Measurements from ENCODE around the gene DNAL1. TPM values are rescaled to one million over a fixed set of nuclear protein-coding genes. Genes with fewer than 3 reads are reported as not detected.

Gene DNAL1
- total RNA-seq, 2 donors from 2014 or later: 22.9 to 30.5 TPM

- Mint-ChIP-seq H3K9me3 (peaks cover 5% of the 10 kb centered on the region), H3K36me3 (ENCODE audit: low read depth) (peaks cover 34% of the 10 kb centered on the region), H3K27me3 (ENCODE audit: insufficient read depth) (no peaks in the 10 kb centered on the region), H3K27ac (no peak overlapping the region), H3K4me1 (peaks cover 11% of the 10 kb centered on the region), H3K4me3 (no peak overlapping the region)
- Histone ChIP-seq H3K27ac (ENCODE audit: low read depth, low read length) (no peak overlapping the region), H3K4me1 (ENCODE audit: control insufficient read depth, insufficient read depth, low read length) (no peaks in the 10 kb centered on the region), H3K9ac (ENCODE audit: extremely low read depth, low read length, poor library complexity, severe bottlenecking) (no peak overlapping the region), H3K4me3 (ENCODE audit: low read length) (peak overlapping the region; percentile 27), H3K27me3 (ENCODE audit: control insufficient read depth, insufficient read depth, low read length, poor library complexity, severe bottlenecking) (no peaks in the 10 kb centered on the region), H3K9me3 (ENCODE audit: control insufficient read depth, low read length) (peaks cover 14% of the 10 kb centered on the region), H3K36me3 (ENCODE audit: control insufficient read depth, insufficient read depth, low read length) (peaks cover 42% of the 10 kb centered on the region)
- no peak for TF ChIP-seq CTCF (conservative IDR thresholded peaks at IDR 0.05)
- WGBS, 2 experiments (ENCODE audit: insufficient coverage in 1 of 2, insufficient read length in 1 of 2): 95 to 100% methylated on average over 2 of the region's 2 CpGs
- no peak for DNase-seq
Measured at GRCh38 chr14:73661872-73662271, 17.1 kb downstream of the DNAL1 start.

- TF ChIP-seq CTCF (conservative IDR thresholded peaks at IDR 0.05): peak; percentile 63
- Histone ChIP-seq H3K36me3 (ENCODE audit: control insufficient read depth, insufficient read depth, low read length) (peaks cover 42% of the 10 kb centered on the region), H3K4me1 (ENCODE audit: control insufficient read depth, insufficient read depth, low read length) (no peaks in the 10 kb centered on the region), H3K27me3 (ENCODE audit: control insufficient read depth, insufficient read depth, low read length, poor library complexity, severe bottlenecking) (no peaks in the 10 kb centered on the region), H3K4me3 (ENCODE audit: low read length) (peak overlapping the region; percentile 27), H3K27ac (ENCODE audit: low read depth, low read length) (no peak overlapping the region), H3K9me3 (ENCODE audit: control insufficient read depth, low read length) (peaks cover 14% of the 10 kb centered on the region), H3K9ac (ENCODE audit: extremely low read depth, low read length, poor library complexity, severe bottlenecking) (no peak overlapping the region)
- Mint-ChIP-seq H3K27ac (peak overlapping the region; percentile 90), H3K4me1 (peaks cover 11% of the 10 kb centered on the region), H3K4me3 (no peak overlapping the region), H3K36me3 (ENCODE audit: low read depth) (peaks cover 28% of the 10 kb centered on the region), H3K27me3 (ENCODE audit: insufficient read depth) (no peaks in the 10 kb centered on the region), H3K9me3 (peaks cover 5% of the 10 kb centered on the region)
- DNase-seq: peak; percentile 75
- 100% methylated on average over 1 of the region's 1 CpG; no CpG with 5 or more reads in 1 of the 2 experiments for WGBS, 2 experiments (ENCODE audit: insufficient coverage in 1 of 2, insufficient read length in 1 of 2)
Measured at GRCh38 chr14:73662487-73662943, 17.7 kb downstream of the DNAL1 start.

GRCh38 chr14:73663548-73664212, 18.9 kb downstream of the DNAL1 start:
- H3K4me1 Mint-ChIP-seq: peaks cover 11% of the 10 kb centered on the region

More at GRCh38 chr14:73663548-73664212, 18.9 kb downstream of the DNAL1 start:
- H3K4me3 ChIP-seq (ENCODE audit: low read length): peak overlapping the region; percentile 14
- no peak for DNase-seq
- Mint-ChIP-seq H3K36me3 (ENCODE audit: low read depth) (peaks cover 21% of the 10 kb centered on the region), H3K4me3 (no peak overlapping the region), H3K27me3 (ENCODE audit: insufficient read depth) (no peaks in the 10 kb centered on the region), H3K27ac (peak overlapping the region; percentile 20), H3K9me3 (peaks cover 5% of the 10 kb centered on the region)
- no peak for TF ChIP-seq CTCF (conservative IDR thresholded peaks at IDR 0.05)
- H3K9ac ChIP-seq (ENCODE audit: extremely low read depth, low read length, poor library complexity, severe bottlenecking): no peak overlapping the region
- peaks cover 14% of the 10 kb centered on the region for H3K9me3 ChIP-seq (ENCODE audit: control insufficient read depth, low read length)
- peak overlapping the region; percentile 25 for H3K27ac ChIP-seq (ENCODE audit: low read depth, low read length)
- peaks cover 42% of the 10 kb centered on the region for H3K36me3 ChIP-seq (ENCODE audit: control insufficient read depth, insufficient read depth, low read length)
- no peaks in the 10 kb centered on the region for H3K27me3 ChIP-seq (ENCODE audit: control insufficient read depth, insufficient read depth, low read length, poor library complexity, severe bottlenecking)
- H3K4me1 ChIP-seq (ENCODE audit: control insufficient read depth, insufficient read depth, low read length): no peaks in the 10 kb centered on the region

Data from endodermal cell (in vitro differentiated cells).